Epithelial cell of prostate (primary cell): ENCODE measurements around the gene ATF2.
A peak's percentile ranks its signal among the peaks of the same experiment; 100 is the strongest.
"Not testable (repeated sequence)": the region's sequence is repeated elsewhere in the genome, so short reads cannot be mapped to it uniquely, and the experiment has no call there.

Source experiments
- DNase-seq: peaks from one replicate; pipeline ENCODE4 v3.0.0-alpha.2; 2011; ENCODE audit warnings: low read depth, low spot score
- H3K27ac ChIP-seq: fragments of 450-650 bp; 2 replicates; pipeline ENCODE4 v1.5.1; 2017; ENCODE audit warnings: mild to moderate bottlenecking

ATF2 gene

DNA sequence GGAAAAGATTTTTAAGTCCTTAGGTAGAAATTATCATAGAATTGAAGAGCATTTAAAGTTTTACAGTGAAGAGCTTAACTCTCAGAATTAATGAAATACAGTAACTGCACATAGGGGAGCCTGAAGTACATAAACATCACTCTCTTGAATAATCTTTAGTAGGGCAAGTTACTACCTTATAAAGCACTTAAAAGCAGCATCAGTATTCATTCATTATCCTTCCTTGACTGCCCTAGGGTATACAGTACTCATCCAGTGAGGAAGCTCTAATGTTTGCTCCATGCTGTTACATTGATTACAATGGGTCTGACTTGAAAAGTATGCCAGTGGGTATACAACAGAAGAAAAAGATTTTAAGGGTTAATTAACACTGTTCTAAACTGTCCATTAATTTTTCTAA is 66.5 kb downstream of the ATF2 start:
- no peak overlapping the region for H3K27ac ChIP-seq
- no peak for DNase-seq

DNA sequence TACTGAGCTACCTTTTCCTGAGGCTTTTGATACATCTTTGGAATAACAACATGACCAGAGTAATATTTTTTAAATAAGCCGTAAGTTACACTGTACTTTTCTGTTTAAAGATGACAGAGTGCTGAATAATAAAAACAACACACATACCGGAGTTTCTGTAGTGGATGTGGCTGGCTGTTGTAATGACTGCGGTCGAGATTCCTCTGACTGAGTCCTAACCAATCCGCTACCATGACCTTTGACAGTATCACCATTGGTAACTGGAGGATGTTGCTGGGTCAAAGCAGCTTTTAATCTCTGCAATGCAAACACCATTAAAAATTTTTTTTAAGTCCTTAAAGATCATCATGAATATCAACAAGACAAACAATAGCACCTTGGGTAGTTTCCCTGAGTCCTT is 70.7 kb downstream of the ATF2 start:
- H3K27ac ChIP-seq, result no peak overlapping the region
- DNase-seq, result no peak

DNA sequence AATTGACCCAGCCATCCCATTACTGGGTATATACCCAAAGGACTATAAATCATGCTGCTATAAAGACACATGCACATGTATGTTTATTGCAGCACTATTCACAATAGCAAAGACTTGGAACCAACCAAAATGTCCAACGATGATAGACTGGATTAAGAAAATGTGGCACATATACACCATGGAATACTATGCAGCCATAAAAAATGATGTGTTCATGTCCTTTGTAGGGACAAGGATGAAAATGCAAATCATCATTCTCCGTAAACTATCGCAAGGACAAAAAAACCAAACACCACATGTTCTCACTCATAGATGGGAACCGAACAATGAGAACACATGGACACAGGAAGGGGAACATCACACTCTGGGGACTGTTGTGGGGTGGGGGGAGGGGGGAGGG is 83.9 kb downstream of the ATF2 start:
- DNase-seq, H3K27ac ChIP-seq: not testable (repeated sequence)

DNA sequence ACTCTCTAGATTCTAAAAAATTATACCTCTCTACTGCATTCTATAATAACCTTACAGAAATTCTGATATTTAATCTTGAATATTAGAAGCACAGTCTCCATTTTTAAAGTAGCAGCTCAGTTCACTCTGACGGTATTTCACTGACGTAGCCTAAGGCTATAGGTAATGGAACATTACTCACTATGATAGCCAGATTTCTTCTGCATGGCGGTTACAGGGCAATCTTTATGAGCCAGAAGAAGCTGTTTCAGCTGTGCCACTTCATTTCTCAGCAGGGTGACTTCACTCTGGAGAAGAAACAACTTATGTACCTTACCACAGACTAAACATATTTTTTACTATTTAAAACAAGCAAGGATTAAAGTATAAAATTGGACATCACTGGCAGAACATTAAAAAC is 87.5 kb downstream of the ATF2 start:
- DNase-seq, result no peak
- H3K27ac ChIP-seq, result no peak overlapping the region

DNA sequence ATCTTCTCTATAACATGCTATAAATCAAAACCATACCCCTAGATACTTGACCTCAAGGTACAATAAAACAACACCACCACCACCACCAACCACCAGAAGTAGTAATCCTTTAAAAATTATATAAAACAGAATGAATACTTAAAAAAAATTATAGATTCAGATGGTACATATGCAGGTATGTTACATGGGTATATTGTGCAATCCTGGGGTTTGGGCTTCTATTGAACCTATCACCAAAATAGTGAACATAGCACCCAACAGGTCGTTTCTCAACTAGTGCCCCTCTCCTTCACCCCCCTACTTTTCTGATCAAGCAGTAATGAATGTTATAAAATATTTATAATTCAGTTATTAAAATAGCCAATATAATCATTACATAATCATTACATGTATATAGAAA is 91.7 kb downstream of the ATF2 start:
- DNase-seq, result no peak
- no peak overlapping the region for H3K27ac ChIP-seq

DNA sequence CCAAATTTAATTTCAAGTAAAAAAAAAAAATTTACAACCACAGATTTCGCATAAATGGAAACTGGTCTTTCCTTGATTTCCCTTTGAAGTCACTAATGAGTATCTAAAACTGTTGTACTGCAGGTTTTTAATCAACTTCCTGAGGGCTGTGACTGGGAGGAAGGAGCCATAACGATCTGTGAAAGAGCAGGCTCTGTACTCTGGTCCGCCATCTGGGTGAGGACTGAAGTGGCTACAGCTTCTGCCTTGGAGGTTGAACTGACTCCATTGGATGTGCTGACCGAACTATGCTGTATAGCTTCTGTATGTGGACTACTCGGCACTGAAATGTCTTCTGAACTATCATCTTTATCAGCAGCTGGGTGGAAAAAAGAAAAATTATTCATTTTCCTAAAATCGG is 93.5 kb downstream of the ATF2 start:
- no peak for DNase-seq
- no peak overlapping the region for H3K27ac ChIP-seq

DNA sequence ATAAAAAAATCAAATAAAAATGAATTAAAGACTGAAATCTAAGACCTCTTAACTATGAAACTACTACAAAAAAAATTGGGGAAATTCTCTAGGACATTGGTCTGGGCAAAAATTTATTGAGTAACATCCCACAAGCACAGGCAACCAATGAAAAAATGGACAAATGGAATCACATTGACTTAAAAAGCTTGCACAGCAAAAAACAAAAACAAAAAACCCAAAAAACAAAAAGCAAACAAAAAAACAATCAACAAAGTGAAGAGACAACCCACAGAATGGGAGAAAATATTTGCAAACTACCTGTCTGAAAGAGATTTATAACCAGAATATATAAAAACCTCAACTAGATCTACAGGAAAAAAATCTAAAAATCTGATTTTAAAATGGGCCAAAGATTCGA is 99.5 kb downstream of the ATF2 start:
- no peak for DNase-seq
- no peak overlapping the region for H3K27ac ChIP-seq

DNA sequence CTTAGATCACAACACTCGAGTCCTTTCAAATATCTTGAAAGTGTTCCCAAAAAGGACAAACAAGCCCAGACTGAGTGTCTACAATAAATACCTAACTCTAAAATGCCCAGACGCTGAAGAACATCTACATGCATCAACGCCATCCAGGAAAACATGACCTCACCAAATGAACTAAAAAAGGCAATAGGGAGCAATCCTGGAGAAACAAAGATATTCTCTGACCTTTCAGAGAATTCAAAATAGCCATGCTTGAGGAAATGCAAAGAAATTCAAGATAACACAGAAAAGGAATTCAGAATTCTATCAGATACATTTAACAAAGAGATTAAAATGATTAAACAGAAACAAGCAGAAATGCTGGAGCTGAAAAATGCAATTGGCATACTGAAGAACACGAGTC is 101.6 kb downstream of the ATF2 start:
- H3K27ac ChIP-seq, result no peak overlapping the region

DNA sequence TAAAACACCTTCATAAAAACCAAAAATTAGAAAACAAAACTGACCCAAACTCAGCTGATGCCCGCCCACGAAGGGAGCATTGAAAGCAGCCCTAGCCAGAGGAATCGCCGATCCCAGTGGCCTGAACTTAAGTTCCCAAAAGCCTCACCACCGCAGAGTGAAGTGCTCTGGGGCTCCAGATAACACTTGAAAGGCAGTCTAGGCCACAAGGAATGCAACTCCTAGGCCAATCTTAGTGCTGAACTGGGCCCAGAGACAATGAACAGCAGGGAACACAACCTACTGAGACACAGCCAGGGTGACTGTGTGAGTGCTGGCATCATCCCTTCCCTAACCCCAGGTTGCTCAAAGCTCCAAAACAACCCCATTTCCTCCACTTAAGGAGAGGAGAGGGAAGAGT is 103.2 kb downstream of the ATF2 start:
- no peak overlapping the region for H3K27ac ChIP-seq
- DNase-seq, result no peak

More for the DNA sequence above, 101.6 kb downstream of the ATF2 start:
- no peak for DNase-seq

DNA sequence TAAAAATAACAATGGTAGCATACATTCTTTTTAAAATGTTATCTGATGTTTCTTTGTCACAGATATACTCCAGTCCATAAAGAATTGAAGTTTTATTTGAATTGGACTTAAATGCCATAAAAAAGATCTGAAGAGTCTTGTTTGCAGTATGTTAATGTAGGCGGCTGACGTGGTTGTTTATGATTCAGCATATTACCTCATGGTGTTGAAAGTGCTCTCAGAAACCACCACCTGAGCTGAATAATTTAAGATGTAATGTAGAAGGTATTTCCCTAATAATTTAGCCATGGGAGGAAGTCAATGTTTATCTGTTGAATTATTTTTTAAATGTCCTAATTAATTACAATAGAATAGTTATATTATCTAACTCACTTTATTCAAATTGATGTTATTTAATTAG is 104.3 kb downstream of the ATF2 start:
- H3K27ac ChIP-seq, result peak overlapping the region; percentile 50
- DNase-seq, result peak; percentile 53

DNA sequence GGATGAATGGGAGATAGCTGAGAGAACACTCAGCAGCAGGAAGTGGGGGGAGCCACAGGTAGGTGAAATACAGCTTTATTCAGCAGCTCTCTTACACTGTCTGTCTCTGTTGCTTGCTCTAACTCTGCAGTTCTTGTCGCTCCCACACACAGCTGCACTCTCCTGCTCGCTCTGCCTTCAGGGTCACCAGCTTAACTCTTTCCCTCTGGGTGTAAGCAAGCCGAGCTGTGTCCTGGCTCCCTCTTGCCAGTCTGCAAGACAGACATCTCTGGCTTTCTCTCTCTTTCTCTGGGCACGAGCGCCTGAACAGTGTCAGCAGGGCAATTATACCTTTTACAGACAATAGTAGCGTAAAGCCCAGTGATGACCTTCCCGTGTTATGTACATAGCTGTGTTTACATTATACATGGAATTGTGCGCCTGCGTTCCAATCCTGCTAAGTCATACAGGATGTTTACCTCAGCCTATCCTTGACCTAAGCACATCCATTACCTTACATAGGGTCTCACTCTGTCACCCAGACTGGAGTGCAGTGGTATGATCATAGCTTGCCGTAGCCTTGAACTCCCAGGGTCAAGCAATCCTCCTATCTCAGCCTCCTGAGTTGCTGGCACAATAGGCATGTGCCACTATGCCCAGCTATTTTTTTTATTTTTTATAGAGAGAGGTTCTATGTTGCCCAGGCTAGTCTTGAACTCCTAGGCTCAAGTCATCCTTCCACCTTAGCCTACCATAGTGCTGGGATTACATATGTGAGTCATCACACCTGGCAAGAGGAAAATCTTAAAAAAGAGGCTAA is 105.0 kb downstream of the ATF2 start:
- no peak for DNase-seq
- H3K27ac ChIP-seq, result peak overlapping the region; percentile 50

DNA sequence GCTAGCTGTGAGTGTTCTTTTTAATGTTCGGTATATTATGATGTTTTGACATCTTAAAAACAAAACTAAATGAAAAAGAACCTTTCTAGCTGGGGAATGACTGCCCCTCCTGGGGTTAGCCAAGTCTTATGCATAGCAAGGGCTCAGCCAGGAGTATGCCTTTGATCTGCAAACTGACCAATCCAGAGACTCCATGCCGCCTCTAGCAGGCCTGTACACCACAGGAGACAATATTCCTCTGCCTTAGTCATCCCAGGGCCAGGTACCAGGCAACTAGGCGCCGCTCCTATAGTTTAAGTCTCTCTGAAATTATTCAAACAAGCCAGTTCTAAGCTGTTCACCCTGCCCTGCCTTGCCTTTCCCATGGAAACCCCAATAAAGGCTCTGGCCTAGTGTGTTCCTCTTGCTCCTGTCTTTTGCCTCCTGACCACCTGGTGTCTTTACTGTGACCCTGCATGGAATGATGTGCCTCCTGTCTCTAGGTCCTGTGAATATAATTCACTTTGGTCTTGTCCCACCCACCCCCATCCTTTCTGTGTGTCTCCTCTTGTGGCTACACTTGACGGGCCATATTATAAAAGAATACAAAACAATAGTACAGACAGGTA is 110.8 kb downstream of the ATF2 start:
- DNase-seq, result no peak
- H3K27ac ChIP-seq, result no peak overlapping the region

DNA sequence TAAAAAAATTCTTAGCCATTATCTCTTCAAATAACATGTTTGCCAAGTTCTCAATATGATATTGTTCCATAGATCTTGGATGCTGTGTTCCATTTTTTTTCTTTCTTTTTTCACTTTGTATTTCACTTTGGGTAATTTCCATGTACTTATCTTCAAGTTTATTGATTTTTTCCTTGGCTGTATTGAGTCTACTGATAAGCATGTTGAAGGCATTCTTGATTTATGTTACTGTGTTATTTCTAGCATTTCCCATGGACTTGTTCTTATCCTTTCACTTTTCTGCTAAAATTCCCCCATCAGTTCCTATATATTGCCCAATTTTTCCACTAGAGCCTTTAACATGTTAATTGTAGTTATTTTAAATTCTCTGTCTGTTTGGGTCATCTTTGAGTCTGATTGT is 112.0 kb downstream of the ATF2 start:
- DNase-seq, result no peak
- H3K27ac ChIP-seq, result no peak overlapping the region

DNA sequence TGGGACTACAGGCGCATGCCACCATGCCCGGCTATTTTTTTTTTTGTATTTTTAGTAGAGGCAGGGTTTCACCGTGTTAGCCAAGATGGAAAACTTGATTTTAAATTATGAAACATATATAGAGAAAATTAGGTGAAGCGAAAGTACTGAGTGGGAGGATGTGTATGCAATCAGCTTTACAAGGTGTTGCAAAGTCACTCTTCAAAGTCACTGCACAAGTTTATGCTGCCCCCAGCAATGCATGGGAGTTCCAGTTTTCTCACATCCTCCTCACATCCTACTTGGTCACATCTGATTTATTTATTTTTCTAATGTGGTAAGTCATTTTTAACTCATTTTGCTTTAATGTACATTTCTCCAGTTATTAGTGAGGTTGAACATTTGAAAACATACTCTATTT is 113.7 kb downstream of the ATF2 start:
- H3K27ac ChIP-seq, result no peak overlapping the region
- no peak for DNase-seq

DNA sequence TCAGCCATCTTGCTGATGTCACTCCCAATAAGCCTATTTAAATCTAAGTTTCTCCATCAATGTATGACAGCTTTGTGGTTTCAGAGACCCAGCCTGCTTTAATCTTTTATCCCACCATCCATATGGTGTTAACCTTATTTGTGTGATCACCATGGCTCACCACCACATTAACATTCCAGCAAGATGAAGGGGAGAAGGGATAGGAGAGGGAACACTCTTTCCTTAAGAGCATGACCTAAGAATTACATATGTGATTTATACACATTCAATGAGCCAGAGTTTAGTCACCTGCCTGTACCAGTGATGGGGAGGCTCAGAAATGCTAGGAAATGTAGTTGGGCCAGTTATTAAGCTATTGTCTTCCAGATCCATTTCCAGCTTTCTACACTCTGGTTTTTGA is 118.3 kb downstream of the ATF2 start:
- H3K27ac ChIP-seq, result no peak overlapping the region
- DNase-seq, result no peak

DNA sequence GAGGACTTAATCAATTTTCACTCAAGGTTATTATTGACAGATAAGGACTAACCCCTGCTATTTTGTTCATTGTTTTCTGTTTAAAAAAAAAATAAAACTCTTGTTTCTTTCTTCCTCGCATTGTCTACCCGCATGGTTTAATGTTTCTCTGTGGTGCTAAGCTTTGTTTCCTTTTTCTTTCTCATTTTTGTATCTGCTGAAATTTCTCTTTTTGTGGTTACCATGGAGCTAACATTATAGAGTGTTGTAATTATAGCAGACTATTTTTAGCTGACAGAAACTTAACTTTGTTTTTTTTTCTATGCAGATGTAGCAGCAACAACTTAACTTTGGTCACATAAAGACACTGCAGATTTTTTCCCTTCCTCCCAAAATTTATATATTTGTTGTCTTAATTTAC is 119.7 kb downstream of the ATF2 start:
- no peak overlapping the region for H3K27ac ChIP-seq
- no peak for DNase-seq

DNA sequence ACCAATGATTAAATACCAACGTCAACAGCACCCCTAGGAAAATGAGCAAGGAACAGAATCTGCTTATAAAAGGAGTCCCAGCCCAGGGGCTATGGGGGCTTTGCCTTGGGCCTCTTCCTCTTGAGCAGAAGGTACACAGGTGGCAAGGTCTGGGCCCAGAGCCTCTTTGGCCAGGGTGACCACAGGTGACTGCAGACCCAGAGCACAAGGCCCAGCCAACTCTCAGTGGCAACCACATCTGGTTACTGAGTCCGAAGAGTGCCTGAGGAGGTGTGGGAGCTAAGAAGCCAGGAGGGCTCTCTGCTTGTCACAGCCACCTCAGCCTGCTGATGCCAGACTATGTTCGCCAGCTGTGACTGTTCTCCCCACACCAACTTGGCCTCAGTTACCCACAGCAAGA is 128.5 kb downstream of the ATF2 start:
- H3K27ac ChIP-seq, result no peak overlapping the region
- DNase-seq, result no peak

DNA sequence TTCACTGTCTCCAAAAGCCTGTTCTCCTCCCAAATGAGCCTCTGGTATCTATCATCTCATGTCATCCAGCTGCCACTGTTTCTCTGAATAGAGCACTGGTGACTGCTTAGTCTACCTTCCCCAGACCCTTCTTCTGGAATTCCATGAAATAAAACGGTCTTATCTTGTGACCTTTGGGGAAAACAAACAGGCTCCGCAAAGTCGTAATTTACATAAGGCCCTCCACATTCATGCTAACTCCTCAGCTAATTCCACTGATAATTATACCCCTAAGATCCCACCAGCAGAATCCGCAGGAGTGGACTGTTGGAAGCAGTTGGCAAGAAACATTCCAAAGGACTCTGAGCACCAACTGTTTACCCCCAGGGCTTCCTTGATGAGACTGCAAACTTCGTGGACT is 129.0 kb downstream of the ATF2 start:
- DNase-seq, result no peak
- no peak overlapping the region for H3K27ac ChIP-seq

DNA sequence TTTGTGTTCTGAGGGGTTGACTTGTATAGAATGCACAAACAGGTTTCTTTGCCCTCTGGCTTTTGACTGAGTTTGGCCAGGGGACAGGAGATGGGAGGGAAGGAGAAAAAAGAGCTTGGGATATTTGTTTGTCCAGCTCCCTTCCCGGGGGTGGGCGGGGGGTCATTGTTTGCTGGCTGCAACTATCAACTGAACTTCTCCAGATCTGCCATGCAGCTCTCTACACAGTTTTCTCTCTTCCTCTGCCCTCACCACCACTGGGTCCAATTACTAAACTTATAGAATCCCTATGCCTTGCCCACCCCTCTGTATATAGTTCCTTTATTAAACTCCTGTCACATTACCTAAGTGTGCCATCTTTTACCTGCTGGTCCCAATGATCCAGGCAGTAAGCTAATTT is 130.1 kb downstream of the ATF2 start:
- no peak for DNase-seq
- H3K27ac ChIP-seq, result no peak overlapping the region

DNA sequence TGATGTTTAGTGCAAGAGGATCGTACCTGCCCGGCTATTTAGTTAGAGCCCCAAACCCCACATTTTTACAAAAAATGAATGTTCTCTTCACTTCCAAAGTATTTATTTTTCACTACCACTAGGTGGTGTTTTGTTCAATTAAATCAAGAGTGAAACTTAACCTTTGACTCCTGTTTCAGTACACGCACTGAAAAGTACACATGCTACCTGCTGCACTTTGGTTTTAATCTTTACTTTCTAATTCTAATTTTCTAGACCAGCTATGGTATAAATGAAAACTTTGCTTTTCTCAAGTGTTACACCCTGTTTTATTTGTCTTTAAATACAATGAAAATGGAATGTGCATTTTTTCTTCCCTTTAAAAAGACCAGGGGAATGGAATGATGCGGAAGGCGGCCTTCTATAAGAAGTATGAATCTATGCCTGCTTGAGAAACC is 131.4 kb downstream of the ATF2 start:
- DNase-seq, result no peak
- no peak overlapping the region for H3K27ac ChIP-seq

DNA sequence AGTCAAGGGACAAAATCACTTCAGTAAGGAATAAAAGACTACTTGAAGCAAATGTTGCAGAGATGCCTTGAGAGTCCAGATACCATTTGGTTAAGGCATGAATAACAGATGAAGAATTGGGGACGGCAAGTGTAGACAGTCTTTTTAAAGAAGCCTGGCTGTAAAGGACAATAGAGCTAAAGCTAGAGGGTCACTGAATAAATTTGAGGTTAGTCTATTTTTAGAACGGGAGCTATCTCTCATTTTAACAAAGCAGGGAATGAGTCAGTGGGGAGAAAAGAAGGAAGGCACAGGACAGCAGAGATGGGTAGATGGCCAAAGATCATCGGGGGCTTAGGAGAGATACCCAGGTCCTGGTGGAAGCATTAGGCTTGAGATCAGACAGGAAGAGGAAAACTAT is 132.2 kb downstream of the ATF2 start:
- DNase-seq, result no peak
- no peak overlapping the region for H3K27ac ChIP-seq

DNA sequence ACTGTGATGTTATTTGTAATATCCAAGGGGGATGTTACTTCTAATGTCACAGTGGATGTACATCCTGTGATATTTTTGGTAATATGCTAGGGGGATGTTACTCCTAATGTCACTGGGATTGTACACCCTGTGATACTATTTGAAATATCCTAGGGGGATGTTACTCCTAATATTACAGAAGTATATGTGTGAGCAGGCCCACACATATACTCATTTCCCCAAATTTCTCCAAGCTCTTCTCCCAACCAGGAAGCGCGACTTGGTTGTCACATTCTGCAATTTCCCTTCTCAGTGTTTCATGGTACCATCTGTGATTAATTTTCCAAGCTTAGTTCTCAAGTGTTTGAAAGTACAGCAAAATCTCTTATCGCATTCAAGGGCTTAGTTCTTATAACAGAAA is 133.3 kb downstream of the ATF2 start:
- no peak overlapping the region for H3K27ac ChIP-seq
- no peak for DNase-seq
